Islet precursor cell (in vitro differentiated cells): ENCODE results near the gene GPNMB.
A peak's percentile ranks its signal among the peaks of the same experiment; 100 is the strongest.

Experiments used
- DNase-seq: peaks from one replicate; pipeline ENCODE4 v3.0.0-alpha.2; 2018

GPNMB gene

GRCh38 chr7:23232966-23233365 lies 13.6 kb upstream of the GPNMB start:
- no peak for DNase-seq

DNA sequence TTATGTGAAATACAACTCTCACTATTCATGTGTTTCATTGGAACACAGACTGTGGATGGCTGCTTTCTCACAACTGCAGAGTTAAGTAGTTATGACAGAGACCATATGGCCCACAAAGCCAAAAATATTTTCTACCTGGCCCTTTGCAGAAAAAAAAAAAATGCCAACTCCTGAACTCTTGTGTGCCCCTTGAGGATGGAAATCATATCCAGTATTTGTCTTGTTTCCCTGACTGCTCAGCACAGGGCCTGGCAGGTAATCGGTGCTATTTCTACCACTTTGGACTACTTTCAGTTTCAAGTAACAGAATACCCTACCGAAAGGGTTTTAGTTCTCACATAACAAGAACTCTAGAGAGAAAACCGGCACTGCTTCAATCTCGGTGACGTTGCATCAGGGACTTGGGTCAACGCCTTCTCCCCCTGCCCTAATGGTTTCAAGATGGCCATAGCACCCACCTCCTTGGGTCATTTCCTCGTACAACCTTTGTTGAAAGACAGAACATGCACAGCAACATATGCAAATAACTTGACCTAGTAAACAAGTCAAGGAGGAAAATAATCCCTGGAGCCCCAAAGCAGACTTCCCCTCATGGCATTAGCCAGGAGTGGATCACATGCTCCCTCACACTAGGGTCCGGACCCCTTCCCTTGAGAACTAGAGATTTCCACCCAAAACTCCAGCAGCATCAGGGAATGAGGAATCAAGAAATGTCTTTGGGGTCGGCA lies 11.8 kb upstream of the GPNMB start:
- DNase-seq = no peak

DNA sequence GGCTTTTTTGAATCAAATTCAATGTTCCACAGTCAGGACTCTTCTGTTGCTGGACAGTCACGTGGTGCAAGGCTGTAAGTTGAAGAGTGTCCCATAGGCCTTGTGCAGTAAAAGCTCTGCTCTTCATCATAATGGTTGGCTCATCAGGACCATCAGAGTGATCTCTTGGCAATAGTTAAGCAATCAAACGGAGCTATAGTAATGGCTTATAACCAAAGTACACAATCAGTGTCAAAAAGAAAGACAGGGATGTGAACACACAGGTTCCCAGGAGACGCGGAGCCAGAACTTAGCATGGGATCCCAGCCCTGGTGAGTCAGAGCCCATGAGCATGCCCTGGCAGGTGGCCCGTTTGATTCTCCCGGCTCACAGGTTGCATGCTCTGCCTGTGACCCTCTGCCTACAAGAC lies 10.8 kb upstream of the GPNMB start:
- no peak for DNase-seq

DNA sequence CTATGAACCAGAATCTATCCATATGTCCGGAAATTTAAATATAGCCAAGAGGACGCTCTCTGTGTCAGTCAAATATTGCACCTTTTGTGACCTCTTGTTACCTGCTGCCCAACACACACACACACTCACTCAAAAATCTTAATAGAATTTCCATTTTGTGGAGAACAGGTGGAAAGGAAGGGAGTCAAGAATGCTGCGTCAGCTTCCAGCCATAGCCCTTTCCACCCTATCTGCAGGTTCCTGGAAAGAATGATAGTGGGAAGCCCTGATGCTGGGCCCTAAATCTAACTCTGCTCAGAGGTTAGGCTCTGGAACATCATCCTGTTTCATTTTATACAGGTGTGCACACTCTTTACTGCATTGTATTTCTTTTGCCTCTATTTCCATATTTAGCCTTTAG lies 9.6 kb upstream of the GPNMB start:
- DNase-seq = no peak

- DNase-seq = no peak
These were observed 7.5 kb upstream of the GPNMB start for GRCh38 chr7:23238983-23239652.

DNA sequence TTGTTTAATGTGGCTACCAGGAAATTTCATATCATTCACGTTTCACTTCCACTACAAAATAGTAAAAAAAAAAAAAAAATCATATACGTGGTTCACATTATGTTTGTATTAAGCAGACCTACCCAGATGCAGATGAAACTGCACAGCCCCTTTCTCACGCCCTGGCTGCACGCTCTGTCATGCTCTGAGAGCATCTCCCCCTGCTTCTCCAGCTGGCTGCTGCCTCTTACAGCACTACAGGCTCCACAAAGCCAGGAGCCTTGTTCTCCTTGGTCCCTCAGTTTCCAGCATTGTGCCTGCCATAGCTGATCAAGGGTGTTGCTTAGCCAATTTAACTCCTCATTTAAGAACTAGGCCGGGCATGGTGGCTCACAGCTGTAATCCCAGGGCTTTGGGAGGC lies 6.9 kb upstream of the GPNMB start:
- no peak for DNase-seq

GRCh38 chr7:23242321-23242720 lies 4.3 kb upstream of the GPNMB start:
- DNase-seq = no peak

DNA sequence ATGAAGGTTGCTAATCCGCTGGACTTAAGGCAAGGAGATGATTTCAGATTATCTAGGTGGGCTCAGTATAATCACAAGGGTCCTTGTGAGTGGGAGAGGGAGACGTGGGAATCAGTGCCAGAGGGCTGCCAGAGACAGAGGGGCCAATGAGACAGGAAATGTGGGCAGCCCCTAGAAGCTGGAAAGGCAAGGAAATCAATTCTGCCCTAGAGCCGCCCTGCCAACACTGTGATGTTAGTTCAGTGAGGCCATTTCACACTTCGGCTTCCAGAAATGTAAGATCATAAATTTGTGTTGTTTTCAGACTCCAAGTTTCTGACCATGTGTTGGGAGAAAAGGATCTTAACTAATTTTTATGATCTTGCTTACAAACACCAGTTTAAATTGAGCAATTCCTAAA lies 3.6 kb upstream of the GPNMB start:
- no peak for DNase-seq

DNA sequence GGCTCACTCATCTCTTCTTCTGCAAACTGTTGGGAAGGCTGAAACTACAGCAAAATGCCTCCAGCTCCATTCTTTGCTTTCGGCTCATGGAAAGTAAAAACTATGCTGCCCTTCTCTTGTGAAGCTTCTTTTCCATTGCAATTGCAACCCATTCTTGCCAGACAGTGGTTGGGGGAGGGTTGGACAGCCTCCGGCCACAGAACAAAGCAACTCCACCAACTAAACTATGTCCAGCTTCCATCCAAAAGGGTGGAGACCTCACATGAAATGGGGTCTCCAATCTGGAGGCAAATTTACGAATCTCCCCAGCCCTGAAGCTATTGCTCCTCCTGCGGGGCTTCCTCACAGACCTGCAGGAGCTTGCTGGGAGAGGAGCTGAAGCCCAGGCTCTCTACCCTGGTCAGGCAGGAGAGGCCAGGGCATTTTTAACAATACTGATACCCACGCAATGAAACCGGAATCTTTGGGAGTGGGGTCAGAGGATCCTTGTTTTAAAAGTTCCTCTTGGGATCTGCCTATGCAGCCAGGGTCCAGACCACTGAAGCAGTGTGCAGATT lies 549 bp downstream of the GPNMB start:
- no peak for DNase-seq

- DNase-seq = peak; percentile 54
These were observed 1.2 kb downstream of the GPNMB start for GRCh38 chr7:23247603-23248335.

DNA sequence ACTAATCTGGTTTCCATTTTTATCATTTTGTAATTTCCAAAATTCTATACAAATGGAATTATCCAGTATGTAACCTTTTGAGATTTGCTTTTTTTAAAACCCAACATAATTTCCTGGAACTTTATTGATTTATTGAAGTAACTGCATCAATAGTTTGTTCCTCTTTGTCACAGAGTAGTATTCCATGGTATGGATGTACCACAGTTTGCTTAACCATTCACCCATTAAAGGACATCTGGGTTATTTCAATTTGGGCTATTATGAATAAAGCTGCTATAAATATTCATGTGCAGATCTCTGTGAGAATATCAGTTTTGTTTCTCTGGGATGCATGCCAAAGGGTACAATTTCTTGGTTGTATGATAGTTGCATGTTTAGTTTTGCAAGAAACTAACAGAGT lies 2.9 kb downstream of the GPNMB start:
- no peak for DNase-seq

DNA sequence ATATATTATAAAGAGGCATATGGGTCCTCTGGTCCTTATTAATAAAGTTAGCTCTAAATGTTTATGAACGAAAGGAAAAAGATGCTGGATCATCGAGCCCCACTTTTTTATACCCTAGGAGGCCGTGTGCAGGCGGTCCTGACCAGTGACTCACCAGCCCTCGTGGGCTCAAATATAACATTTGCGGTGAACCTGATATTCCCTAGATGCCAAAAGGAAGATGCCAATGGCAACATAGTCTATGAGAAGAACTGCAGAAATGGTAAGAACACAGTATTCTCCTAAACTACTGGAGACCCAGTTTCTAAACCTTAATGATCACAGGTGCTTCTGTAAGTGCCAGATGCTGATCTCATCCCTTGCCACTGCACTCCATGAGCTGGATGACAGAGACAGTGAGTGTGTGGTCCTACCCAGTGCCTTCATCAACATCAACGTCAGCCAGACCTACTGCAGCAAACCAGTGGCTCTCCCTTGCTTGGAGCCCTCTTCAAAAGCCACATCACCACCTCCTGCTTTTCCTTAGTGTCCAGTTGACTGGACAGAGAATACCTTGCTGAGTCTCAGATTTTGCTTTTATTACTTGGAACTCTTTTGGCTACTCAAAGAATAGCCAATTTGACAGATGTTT lies 7.6 kb downstream of the GPNMB start:
- DNase-seq = no peak

- no peak for DNase-seq
These were observed 10.2 kb downstream of the GPNMB start for GRCh38 chr7:23256731-23257130.

DNA sequence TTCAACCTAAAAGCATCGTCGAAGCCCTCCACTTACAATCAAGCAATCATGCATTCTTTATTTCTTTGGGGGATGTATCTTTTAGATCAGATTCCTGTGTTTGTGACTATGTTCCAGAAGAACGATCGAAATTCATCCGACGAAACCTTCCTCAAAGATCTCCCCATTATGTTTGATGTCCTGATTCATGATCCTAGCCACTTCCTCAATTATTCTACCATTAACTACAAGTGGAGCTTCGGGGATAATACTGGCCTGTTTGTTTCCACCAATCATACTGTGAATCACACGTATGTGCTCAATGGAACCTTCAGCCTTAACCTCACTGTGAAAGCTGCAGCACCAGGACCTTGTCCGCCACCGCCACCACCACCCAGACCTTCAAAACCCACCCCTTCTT lies 13.8 kb downstream of the GPNMB start:
- no peak for DNase-seq

GRCh38 chr7:23261843-23262452 lies 15.4 kb downstream of the GPNMB start:
- DNase-seq = no peak

GRCh38 chr7:23264916-23265458 lies 18.4 kb downstream of the GPNMB start:
- no peak for DNase-seq

DNA sequence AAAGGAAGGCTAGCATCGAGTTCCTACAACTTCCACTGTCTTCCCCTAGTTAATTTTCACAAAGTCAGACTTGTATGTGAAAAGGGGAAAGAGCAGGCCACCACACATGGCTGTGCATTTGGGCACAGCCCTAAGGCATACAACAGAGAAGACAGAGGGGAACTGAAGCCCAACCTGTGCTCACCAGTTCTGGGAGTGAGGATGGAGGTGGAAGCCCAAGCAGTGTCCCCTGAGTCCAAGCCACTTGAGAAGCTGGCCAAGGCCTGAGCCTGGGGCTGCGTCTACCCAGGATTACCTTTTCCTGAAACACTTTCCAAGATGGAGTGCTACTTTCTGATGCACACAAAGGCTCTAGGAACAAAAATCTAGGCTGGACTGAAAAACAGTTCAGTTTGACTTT lies 20.3 kb downstream of the GPNMB start:
- no peak for DNase-seq

DNA sequence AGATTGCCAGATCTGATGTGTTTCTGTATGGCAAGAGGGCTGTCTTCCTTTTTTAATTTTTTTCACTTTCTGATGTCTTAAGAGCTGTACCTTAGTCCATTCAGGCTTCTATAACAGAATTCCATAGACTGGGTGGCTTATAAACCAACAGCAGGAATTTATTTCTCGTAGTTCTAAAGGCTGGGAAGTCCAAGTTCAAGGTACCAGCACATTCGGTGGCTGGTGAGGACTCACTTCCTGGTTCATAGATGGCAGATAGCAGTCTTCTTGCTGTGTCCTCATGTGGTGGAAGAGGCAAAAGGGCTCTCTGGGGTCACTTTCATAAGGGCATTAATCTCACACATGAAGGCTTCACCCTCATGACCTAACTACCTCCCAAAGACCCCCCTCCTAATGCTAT lies 20.8 kb downstream of the GPNMB start:
- no peak for DNase-seq

GRCh38 chr7:23268167-23268566 lies 21.6 kb downstream of the GPNMB start:
- no peak for DNase-seq

- DNase-seq = no peak
These were observed 22.2 kb downstream of the GPNMB start for GRCh38 chr7:23268746-23269145.

- no peak for DNase-seq
These were observed 25.7 kb downstream of the GPNMB start for GRCh38 chr7:23272275-23272674.

DNA sequence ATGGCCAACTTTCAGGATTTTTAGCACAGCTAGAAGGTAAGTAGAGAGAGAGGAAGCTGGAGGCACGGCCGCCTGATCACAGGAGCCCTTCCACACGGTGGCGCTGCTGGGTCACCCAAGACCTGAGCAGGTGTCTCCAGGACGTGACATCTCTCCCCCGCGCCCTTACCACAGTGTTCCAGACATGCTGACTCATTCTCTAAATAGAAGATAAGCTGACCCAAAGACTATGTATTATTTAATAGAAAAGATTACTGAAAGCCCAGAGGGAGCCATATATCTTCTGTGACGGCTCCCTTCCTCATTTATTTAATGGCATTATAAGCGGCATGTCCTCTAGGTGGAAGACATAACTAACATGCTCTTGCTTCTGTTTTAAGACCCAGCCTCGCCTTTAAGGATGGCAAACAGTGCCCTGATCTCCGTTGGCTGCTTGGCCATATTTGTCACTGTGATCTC lies 26.6 kb downstream of the GPNMB start:
- DNase-seq = peak; percentile 93
